ENCODE data around the gene FLT4. TPM values are rescaled to one million over a fixed set of nuclear protein-coding genes. Genes with fewer than 3 reads are reported as not detected.

Gene FLT4
- total RNA-seq, 1 experiment from 2014 or later = 6.3 TPM

DNA sequence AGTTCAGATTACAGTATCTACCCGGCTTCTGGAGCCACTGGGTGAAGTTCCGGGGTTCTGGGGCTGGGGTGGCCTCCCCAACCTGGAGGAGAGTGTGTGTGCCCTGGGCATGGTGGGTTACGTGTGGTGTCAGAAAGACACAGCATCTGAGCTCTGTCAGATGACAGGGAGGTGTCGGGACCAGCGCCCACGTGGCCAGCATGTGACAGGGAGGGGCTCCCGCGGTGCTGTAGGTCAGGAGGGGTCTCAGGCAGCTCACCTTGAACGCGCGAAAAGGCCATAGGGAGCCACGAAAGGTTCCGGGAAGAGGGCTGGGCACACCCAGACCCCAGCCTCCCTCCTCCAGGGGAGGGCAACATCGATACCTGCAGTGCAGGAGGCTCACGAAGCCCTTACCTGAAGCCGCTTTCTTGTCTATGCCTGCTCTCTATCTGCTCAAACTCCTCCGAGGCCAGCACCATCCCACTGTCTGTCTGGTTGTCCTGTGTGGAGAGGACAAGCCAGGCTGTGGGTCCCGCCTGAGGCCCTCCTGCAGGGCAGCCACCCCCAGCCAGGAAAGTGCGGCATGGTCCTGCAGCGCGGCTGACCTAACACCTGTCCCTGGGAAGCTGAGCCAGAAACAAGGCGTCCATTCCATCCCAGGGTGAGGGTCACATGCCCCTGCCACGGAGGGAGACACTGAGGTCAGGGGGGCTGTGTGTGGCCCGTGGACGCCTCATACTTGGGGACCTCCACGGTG lies 40.7 kb downstream of the FLT4 start:
- TF ChIP-seq, protein P1, sequence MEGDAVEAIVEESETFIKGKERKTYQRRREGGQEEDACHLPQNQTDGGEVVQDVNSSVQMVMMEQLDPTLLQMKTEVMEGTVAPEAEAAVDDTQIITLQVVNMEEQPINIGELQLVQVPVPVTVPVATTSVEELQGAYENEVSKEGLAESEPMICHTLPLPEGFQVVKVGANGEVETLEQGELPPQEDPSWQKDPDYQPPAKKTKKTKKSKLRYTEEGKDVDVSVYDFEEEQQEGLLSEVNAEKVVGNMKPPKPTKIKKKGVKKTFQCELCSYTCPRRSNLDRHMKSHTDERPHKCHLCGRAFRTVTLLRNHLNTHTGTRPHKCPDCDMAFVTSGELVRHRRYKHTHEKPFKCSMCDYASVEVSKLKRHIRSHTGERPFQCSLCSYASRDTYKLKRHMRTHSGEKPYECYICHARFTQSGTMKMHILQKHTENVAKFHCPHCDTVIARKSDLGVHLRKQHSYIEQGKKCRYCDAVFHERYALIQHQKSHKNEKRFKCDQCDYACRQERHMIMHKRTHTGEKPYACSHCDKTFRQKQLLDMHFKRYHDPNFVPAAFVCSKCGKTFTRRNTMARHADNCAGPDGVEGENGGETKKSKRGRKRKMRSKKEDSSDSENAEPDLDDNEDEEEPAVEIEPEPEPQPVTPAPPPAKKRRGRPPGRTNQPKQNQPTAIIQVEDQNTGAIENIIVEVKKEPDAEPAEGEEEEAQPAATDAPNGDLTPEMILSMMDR (conservative IDR thresholded peaks at IDR 0.05) = no peak
- H3K79me1 ChIP-seq (ENCODE audit: insufficient read depth, low read depth, low read length, poor library complexity, severe bottlenecking) = no peaks in the 10 kb centered on the region
- H3K4me1 ChIP-seq (ENCODE audit: insufficient read depth, low read length) = no peaks in the 10 kb centered on the region
- no peak overlapping the region for H3K27ac ChIP-seq (ENCODE audit: insufficient read length, low read depth, low read length)
- H2BK5ac ChIP-seq (ENCODE audit: insufficient read length, low read length) = no peak overlapping the region
- no peak overlapping the region for H3K56ac ChIP-seq (ENCODE audit: insufficient read length, low read depth, low read length)
- Mint-ChIP-seq H3K4me3 (no peak overlapping the region), H3K4me1 (no peaks in the 10 kb centered on the region; a peak in 1 of 4 replicates), H3K9me3 (no peaks in the 10 kb centered on the region; a peak in 1 of 5 replicates), H3K27me3 (ENCODE audit: low read depth) (peaks cover 4% of the 10 kb centered on the region; the same call in 1 of the 2 replicates), H3K36me3 (ENCODE audit: insufficient read depth in 1 of 3, low read depth in 3 of 3) (no peaks in the 10 kb centered on the region; a peak in 1 of 7 replicates), H3K27ac (no peak overlapping the region; a peak in 1 of 7 replicates)
- no peak overlapping the region for H3K4me2 ChIP-seq (ENCODE audit: insufficient read depth, insufficient read length, low read length)
- H3T11ph ChIP-seq (ENCODE audit: low read length) = no peak overlapping the region
- H4K8ac ChIP-seq (replicated peaks; ENCODE audit: insufficient read length, low read depth, low read length) = no peak overlapping the region
- H3K18ac ChIP-seq (ENCODE audit: insufficient read length, low read depth, low read length) = no peak overlapping the region
- no peak overlapping the region for H3K4ac ChIP-seq (ENCODE audit: low read depth, low read length)
- no peaks in the 10 kb centered on the region for H3K9me3 ChIP-seq (ENCODE audit: control insufficient read depth, low read depth, low read length)
- H4K20me1 ChIP-seq (ENCODE audit: control insufficient read depth, insufficient read depth, insufficient read length) = no peaks in the 10 kb centered on the region
- H3K27me3 ChIP-seq (ENCODE audit: insufficient read depth, low read length) = no peaks in the 10 kb centered on the region
- no peaks in the 10 kb centered on the region for H3K79me2 ChIP-seq (ENCODE audit: insufficient read depth, low read length)
- H4K91ac ChIP-seq (ENCODE audit: insufficient read length, low read depth, low read length) = no peak overlapping the region
- no peak overlapping the region for H2BK120ac ChIP-seq (ENCODE audit: low read depth, low read length, poor library complexity, severe bottlenecking)
- no peak overlapping the region for H3K14ac ChIP-seq (ENCODE audit: insufficient read depth, low read length)
- no peak overlapping the region for H2BK15ac ChIP-seq (ENCODE audit: low read depth, low read length)
- WGBS (ENCODE audit: extremely low coverage, insufficient read length, low lambda C conversion rate) = no CpG with 5 or more reads among the region's 26 CpGs
- no peak overlapping the region for H2BK12ac ChIP-seq (ENCODE audit: insufficient read length, low read depth, low read length)
- no peak overlapping the region for H3K23ac ChIP-seq (ENCODE audit: insufficient read length, low read depth, low read length)
- no peak overlapping the region for H3K9ac ChIP-seq (ENCODE audit: extremely low read depth, insufficient read length, low read length)
- no peaks in the 10 kb centered on the region for H3K23me2 ChIP-seq (ENCODE audit: insufficient read length, low read depth, low read length, poor library complexity, severe bottlenecking)
- no peak overlapping the region for H2AK5ac ChIP-seq (ENCODE audit: insufficient read length, low read length)
- no peak overlapping the region for H2AFZ ChIP-seq (ENCODE audit: low read length)
- no peak overlapping the region for H2BK20ac ChIP-seq (ENCODE audit: low read depth, low read length, poor library complexity, severe bottlenecking)
- H4K5ac ChIP-seq (ENCODE audit: insufficient read length, low read depth, low read length) = no peak overlapping the region
- no peak for DNase-seq

Measured in H9 (cell line).